HG03460 (cell line): ENCODE measurements around the gene NUP214.

ENCODE experiments used
- ATAC-seq: cut with Tn5 transposase; IDR thresholded peaks from one replicate; pipeline ENCODE4 v1.9.1; 2021; ENCODE audit not compliant: unreplicated experiment

The NUP214 gene

GRCh38 chr9:131125288-131126058 is at the start of gene NUP214:
TSS of gene NUP214 (plus strand) at chr9:131125586. CDS start at chr9:131125705, 119 bp downstream.
- ATAC-seq, result peak; percentile 95

- ATAC-seq, result no peak
Measured at GRCh38 chr9:131076347-131077195, 48.8 kb upstream of the NUP214 start.

GRCh38 chr9:131078427-131079366 is 46.7 kb upstream of the NUP214 start:
- ATAC-seq, result no peak

GRCh38 chr9:131080589-131080988 is 44.8 kb upstream of the NUP214 start:
- no peak for ATAC-seq

- no peak for ATAC-seq
Measured at GRCh38 chr9:131081868-131082267, 43.5 kb upstream of the NUP214 start.

- ATAC-seq, result no peak
Measured at GRCh38 chr9:131082774-131083512, 42.4 kb upstream of the NUP214 start.

GRCh38 chr9:131084661-131085369 is 40.6 kb upstream of the NUP214 start:
- no peak for ATAC-seq

- no peak for ATAC-seq
Measured at GRCh38 chr9:131085370-131086122, 39.8 kb upstream of the NUP214 start.

GRCh38 chr9:131087354-131087893 is 38.0 kb upstream of the NUP214 start:
- no peak for ATAC-seq

- ATAC-seq, result no peak
Measured at GRCh38 chr9:131090025-131090787, 35.2 kb upstream of the NUP214 start.

- no peak for ATAC-seq
Measured at GRCh38 chr9:131091352-131091992, 33.9 kb upstream of the NUP214 start.

- ATAC-seq, result no peak
Measured at GRCh38 chr9:131092030-131092429, 33.4 kb upstream of the NUP214 start.

GRCh38 chr9:131092548-131093440 is 32.6 kb upstream of the NUP214 start:
- ATAC-seq, result no peak

- no peak for ATAC-seq
Measured at GRCh38 chr9:131094015-131094414, 31.4 kb upstream of the NUP214 start.

GRCh38 chr9:131094622-131095021 is 30.8 kb upstream of the NUP214 start:
- ATAC-seq, result no peak

GRCh38 chr9:131095666-131096268 is 29.6 kb upstream of the NUP214 start:
- no peak for ATAC-seq
